BJ (cell line): Measurements from ENCODE around the gene BEAN1. TPM values are rescaled to one million over a fixed set of nuclear protein-coding genes. Genes with fewer than 3 reads are reported as not detected.

ENCODE experiments used
- CTCF ChIA-PET: fragments of 350-600 bp; formaldehyde crosslinking; extraction: SDS; loops from one replicate; lab custom pipeline; 2021; ENCODE audit warnings: antibody characterized with exemption, inconsistent platforms; lab: Yijun Ruan, JAX
- POLR2A ChIA-PET: fragments of 300-600 bp; sonication (Branson Sonifier 250); formaldehyde crosslinking; extraction: SDS; loops from one replicate; lab custom pipeline; 2021; ENCODE audit warnings: antibody characterized with exemption; lab: Charles Lee
- DNase-seq: peaks from one replicate; pipeline ENCODE4 v3.0.0-alpha.2; 2011; ENCODE audit warnings: low read depth
- H3K27me3 ChIP-seq: 2 replicates; pipeline ENCODE4 v1.6.0; 2011; ENCODE audit warnings: low read length; ENCODE audit not compliant: control insufficient read depth, insufficient read depth
- H3K36me3 ChIP-seq: 2 replicates; pipeline ENCODE4 v1.5.1; 2011; ENCODE audit warnings: low read length; ENCODE audit not compliant: control insufficient read depth, insufficient read depth
- H3K4me3 ChIP-seq: 2 replicates; pipeline ENCODE4 v1.5.1; 2011; ENCODE audit warnings: low read depth, mild to moderate bottlenecking, control low read depth, low read length
- polyA plus RNA-seq: library from polyadenylated mRNA; depleted of rRNA; stranded (reverse); fragments of >200 nt; gene quantifications from 2 replicates; pipeline ENCODE4 v1.2.3, GENCODE V29; 2011
- TF ChIP-seq, protein P1 (sequence below): IDR thresholded peaks from 2 replicates; pipeline ENCODE4 v1.5.1; 2011; ENCODE audit warnings: low read depth, mild to moderate bottlenecking, control low read depth, inconsistent platforms, low read length, moderate library complexity; ENCODE audit not compliant: insufficient read depth

BEAN1 gene
- polyA plus RNA-seq, 1 experiment = not detected

DNA sequence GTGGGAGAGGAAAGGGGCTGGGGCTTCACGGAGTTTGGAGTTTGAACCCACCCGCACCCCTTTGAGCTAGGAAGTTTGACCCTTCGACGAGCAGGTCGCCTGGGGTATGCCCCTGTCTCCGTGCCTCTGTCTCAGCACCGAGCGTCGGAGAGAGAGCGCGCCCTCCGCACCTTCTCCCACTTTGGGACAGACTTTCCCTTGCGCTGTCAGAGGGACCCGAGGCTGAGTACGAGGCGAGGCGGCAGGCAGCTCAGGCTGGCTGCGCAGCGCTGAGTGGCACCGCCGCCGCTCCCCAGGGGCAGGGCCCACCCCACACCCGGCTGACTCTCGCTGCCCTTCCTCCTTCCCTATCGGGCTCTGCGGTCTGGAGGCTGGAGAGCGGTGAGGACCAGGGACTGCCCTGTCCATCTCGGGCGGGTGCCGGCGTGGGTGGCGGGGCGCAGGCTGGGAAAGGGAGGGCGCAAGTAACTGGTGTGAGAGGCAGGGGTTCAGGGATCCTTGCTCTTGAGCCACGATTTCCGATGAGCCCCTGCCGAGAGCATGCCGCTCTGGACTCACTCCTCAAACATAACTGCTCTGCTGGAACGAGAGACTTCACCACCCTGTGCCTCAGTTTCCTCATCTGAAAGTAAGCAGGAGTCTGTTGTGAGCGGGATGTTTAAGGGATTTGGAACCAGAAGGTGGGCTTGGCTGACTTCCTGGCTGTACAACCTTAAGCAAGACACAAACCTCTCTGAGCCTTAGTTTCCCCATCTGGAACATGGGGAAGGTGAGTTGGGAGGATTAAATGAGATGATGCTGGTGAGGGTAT, 981 bp downstream of the BEAN1 start:
- no peak for DNase-seq
- TF ChIP-seq, protein P1, sequence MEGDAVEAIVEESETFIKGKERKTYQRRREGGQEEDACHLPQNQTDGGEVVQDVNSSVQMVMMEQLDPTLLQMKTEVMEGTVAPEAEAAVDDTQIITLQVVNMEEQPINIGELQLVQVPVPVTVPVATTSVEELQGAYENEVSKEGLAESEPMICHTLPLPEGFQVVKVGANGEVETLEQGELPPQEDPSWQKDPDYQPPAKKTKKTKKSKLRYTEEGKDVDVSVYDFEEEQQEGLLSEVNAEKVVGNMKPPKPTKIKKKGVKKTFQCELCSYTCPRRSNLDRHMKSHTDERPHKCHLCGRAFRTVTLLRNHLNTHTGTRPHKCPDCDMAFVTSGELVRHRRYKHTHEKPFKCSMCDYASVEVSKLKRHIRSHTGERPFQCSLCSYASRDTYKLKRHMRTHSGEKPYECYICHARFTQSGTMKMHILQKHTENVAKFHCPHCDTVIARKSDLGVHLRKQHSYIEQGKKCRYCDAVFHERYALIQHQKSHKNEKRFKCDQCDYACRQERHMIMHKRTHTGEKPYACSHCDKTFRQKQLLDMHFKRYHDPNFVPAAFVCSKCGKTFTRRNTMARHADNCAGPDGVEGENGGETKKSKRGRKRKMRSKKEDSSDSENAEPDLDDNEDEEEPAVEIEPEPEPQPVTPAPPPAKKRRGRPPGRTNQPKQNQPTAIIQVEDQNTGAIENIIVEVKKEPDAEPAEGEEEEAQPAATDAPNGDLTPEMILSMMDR = no peak
- peaks cover 57% of the 10 kb centered on the region for H3K27me3 ChIP-seq
- no peak overlapping the region for H3K4me3 ChIP-seq
- ChIA-PET CTCF (interaction anchor here (1.0 kb wide), 1 partner anchor 27 kb away, joined by 3 read pairs; no protein-coding TSS in a partner anchor), POLR2A (no interaction called here)
- H3K36me3 ChIP-seq = no peaks in the 10 kb centered on the region

DNA sequence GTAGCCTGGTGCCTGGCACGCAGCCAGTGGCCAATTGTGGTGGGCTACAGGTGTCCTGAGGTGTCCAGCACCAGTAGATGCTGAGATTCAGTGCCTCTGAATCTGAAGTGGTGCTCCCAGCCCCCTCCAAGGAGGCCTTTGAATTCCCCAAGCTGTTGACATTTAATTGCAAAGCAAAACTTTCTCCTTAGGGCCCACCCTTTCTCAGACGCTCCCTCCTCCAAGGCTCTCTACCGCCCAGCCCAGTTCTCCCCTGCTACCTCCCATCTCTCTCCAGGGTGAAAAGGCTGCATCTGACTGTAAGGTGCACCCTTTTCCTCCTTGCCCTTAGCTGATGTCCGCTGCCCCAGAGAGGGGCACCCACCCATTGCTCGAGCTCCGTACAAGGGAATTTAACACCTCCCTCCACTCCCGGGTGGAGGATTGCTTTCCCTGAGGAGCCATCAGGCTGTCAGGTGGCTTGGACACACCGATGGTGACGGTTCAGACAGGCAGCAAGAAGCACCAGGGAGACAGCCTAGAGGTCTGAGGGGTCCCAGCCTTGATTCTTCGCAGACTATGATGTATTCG, 1.7 kb downstream of the BEAN1 start:
- no peak overlapping the region for H3K4me3 ChIP-seq

DNA sequence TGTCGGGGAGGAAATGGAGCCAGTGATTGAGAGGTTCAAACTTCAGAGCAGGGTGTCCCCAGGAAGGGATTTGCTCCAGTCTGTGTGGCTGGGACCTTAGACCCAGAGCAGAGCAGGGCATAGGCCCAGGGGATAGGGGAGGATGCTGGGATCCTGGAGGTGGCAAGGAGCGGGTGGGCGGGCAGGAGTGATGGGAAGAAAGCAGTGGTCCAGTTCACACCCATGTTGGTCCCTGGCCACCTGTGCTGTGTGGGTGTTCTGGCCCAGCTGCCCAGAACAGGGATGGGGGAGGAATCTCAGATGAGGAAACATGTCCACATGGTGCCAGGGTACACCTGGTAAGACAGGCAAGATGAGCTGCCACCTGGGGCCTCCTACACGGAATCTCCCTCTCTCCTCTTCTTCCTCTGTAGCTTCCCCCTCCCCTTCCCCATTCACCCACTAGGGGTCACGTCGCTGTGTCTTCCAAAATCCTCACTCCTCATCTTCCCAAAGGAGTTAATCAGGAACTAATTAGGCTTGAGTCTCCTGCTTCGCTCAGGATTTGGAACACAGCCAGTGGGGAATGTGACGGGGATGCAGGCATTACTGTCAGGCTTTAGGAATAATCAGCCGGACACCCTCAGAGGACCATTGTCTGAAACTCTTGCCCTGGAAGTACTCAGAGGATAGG, 2.3 kb downstream of the BEAN1 start:
- no peaks in the 10 kb centered on the region for H3K36me3 ChIP-seq
- ChIA-PET POLR2A (no interaction called here), CTCF (no interaction called here)
- H3K4me3 ChIP-seq = no peak overlapping the region
- DNase-seq = no peak
- H3K27me3 ChIP-seq = peaks cover 49% of the 10 kb centered on the region
- TF ChIP-seq, protein P1 = no peak

More for the DNA sequence above, 1.7 kb downstream of the BEAN1 start:
- ChIA-PET POLR2A (no interaction called here), CTCF (no interaction called here)
- no peak for DNase-seq
- TF ChIP-seq, protein P1 = no peak
- Histone ChIP-seq H3K36me3 (no peaks in the 10 kb centered on the region), H3K27me3 (peaks cover 53% of the 10 kb centered on the region)

DNA sequence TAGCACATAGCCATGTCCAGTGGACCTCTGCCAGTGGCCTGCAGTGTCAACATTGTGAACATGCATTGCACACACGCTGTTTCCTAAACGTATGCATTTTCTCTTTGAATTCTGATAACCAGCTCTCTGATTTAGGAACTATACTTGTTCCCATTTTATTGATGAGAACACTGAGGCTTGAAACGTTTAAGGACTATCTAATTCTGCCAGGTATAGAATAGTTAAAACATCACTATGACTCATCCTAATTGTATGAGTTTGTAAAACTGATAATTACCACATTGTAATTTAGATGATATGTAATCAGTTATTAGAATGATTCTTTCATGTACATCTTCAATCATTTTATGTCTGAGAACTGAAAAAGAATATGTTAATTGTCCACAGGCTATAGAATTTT, 3.1 kb downstream of the BEAN1 start:
- peaks cover 46% of the 10 kb centered on the region for H3K27me3 ChIP-seq
- TF ChIP-seq, protein P1 = no peak
- no peak overlapping the region for H3K4me3 ChIP-seq
- no peak for DNase-seq
- H3K36me3 ChIP-seq = no peaks in the 10 kb centered on the region
- POLR2A ChIA-PET = no interaction called here
- CTCF ChIA-PET = interaction anchor here (1.0 kb wide), 1 partner anchor 55 kb away, joined by 3 read pairs; no protein-coding TSS in a partner anchor

DNA sequence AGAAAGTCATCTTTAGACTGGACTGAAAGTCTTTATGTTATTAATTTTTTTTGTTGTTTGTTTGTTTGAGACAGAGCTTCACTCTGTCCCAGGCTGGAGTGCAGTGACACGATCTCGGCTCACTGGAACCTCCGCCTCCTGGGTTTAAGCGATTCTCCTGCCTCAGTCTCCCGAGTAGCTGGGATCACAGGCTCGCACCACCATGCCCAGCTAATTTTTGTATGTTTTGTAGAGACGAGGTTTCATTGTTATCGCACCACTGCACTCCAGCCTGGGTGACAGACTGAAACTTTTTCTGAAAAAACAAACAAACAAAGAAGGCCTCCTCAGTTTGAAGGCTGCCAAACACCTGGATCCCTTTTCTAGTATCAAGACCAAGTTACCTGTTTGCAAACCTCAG, 4.7 kb downstream of the BEAN1 start:
- TF ChIP-seq, protein P1 = no peak
- no peak overlapping the region for H3K4me3 ChIP-seq
- CTCF ChIA-PET = no interaction called here
- POLR2A ChIA-PET = no interaction called here
- no peak for DNase-seq
- H3K27me3 ChIP-seq = peaks cover 32% of the 10 kb centered on the region
- no peaks in the 10 kb centered on the region for H3K36me3 ChIP-seq
